ENCODE results near the gene CEP95. TPM values are rescaled to one million over a fixed set of nuclear protein-coding genes. Genes with fewer than 3 reads are reported as not detected.

Gene CEP95
- total and polyA plus RNA-seq, 2 of the 13 experiments (the other 11 are each of a cell fraction or from before 2014, with no cell fraction given): 65.9 to 68.8 TPM

GRCh38 chr17:64496786-64497564, 9.8 kb upstream of the CEP95 start, which contains the start of gene POLG2 (continued):
- TF ChIP-seq, protein P1, sequence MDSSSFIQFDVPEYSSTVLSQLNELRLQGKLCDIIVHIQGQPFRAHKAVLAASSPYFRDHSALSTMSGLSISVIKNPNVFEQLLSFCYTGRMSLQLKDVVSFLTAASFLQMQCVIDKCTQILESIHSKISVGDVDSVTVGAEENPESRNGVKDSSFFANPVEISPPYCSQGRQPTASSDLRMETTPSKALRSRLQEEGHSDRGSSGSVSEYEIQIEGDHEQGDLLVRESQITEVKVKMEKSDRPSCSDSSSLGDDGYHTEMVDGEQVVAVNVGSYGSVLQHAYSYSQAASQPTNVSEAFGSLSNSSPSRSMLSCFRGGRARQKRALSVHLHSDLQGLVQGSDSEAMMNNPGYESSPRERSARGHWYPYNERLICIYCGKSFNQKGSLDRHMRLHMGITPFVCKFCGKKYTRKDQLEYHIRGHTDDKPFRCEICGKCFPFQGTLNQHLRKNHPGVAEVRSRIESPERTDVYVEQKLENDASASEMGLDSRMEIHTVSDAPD (CRISPR knock-in tag; IDR thresholded peaks at IDR 0.05): peak; percentile 65; the same call in 1 of the 2 replicates
- peak; percentile 40; the same call in 1 of the 2 replicates for TF ChIP-seq ZBTB21 (CRISPR knock-in tag; IDR thresholded peaks at IDR 0.05)
- peak; percentile 70 for TF ChIP-seq HES4 (CRISPR knock-in tag; IDR thresholded peaks at IDR 0.05; ENCODE audit: borderline replicate concordance)
- TF ChIP-seq ZFP90 (CRISPR knock-in tag; IDR thresholded peaks at IDR 0.05; ENCODE audit: borderline replicate concordance): peak; percentile 84; the same call in 1 of the 2 replicates
- TF ChIP-seq ZFP91 (CRISPR knock-in tag; IDR thresholded peaks at IDR 0.05; ENCODE audit: borderline replicate concordance): peak; percentile 96
- peak; percentile 40; the same call in 1 of the 2 replicates for TF ChIP-seq FOXK1 (CRISPR knock-in tag; IDR thresholded peaks at IDR 0.05; ENCODE audit: borderline replicate concordance, low read depth)
- TF ChIP-seq HNRNPL (IDR thresholded peaks at IDR 0.05; ENCODE audit: low read depth, low read length): no peak
- TF ChIP-seq ZBTB1 (CRISPR knock-in tag; IDR thresholded peaks at IDR 0.05; ENCODE audit: borderline replicate concordance): no peak
- TF ChIP-seq CC2D1A (CRISPR knock-in tag; IDR thresholded peaks at IDR 0.05): peak; percentile 84; the same call in 1 of the 2 replicates
- peak; percentile 54; the same call in 1 of the 2 replicates for TF ChIP-seq GPN1 (CRISPR knock-in tag; IDR thresholded peaks at IDR 0.05; ENCODE audit: borderline replicate concordance)
- TF ChIP-seq, protein P2, sequence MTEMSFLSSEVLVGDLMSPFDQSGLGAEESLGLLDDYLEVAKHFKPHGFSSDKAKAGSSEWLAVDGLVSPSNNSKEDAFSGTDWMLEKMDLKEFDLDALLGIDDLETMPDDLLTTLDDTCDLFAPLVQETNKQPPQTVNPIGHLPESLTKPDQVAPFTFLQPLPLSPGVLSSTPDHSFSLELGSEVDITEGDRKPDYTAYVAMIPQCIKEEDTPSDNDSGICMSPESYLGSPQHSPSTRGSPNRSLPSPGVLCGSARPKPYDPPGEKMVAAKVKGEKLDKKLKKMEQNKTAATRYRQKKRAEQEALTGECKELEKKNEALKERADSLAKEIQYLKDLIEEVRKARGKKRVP (CRISPR knock-in tag; IDR thresholded peaks at IDR 0.05): peak; percentile 45 to 88
- TF ChIP-seq IRF2 (CRISPR knock-in tag; IDR thresholded peaks at IDR 0.05): peak; percentile 70
- TF ChIP-seq ZBTB38 (CRISPR knock-in tag; IDR thresholded peaks at IDR 0.05): peak; percentile 54
- peak; percentile 88; the same call in 1 of the 2 replicates for TF ChIP-seq SMAD1 (CRISPR knock-in tag; IDR thresholded peaks at IDR 0.05; ENCODE audit: borderline replicate concordance, low read depth)
- no peak for TF ChIP-seq RFX1 (IDR thresholded peaks at IDR 0.05)
- TF ChIP-seq ZNF180 (CRISPR knock-in tag; IDR thresholded peaks at IDR 0.05; ENCODE audit: borderline replicate concordance, low read depth): 0 out of 2 replicates have a peak, but pooled peaks have one; percentile 77
- peak; percentile 2; the same call in 1 of the 2 replicates for TF ChIP-seq ZBTB43 (CRISPR knock-in tag; conservative IDR thresholded peaks at IDR 0.05)
- TF ChIP-seq NFIB (CRISPR knock-in tag; IDR thresholded peaks at IDR 0.05; ENCODE audit: borderline replicate concordance): 0 out of 2 replicates have a peak, but pooled peaks have one; percentile 48
- peak; percentile 51; the same call in 1 of the 2 replicates for TF ChIP-seq SIX4 (CRISPR knock-in tag; IDR thresholded peaks at IDR 0.05)
- TF ChIP-seq ZNF382 (CRISPR knock-in tag; IDR thresholded peaks at IDR 0.05; ENCODE audit: borderline replicate concordance): no peak
- peak; percentile 95; the same call in 1 of the 2 replicates for TF ChIP-seq SMYD3 (CRISPR knock-in tag; IDR thresholded peaks at IDR 0.05)
- TF ChIP-seq ERF (CRISPR knock-in tag; IDR thresholded peaks at IDR 0.05): peak; percentile 94
- TF ChIP-seq SKI (IDR thresholded peaks at IDR 0.05; ENCODE audit: partially characterized antibody): no peak

All from HepG2 (cell line).